Nephron (organoid): ENCODE data around the gene TAOK2.

Source experiments
- H3K27ac Mint-ChIP-seq, 3 experiments: 2 replicates each; pipeline ENCODE4 v1.8.0; 2020; ENCODE audit warnings: mixed read lengths in 3 of 3, mild to moderate bottlenecking in 2 of 3, moderate library complexity in 1 of 3
- H3K27me3 Mint-ChIP-seq: 2 replicates; pipeline ENCODE4 v1.8.0; 2021; ENCODE audit warnings: low read depth, mild to moderate bottlenecking, moderate library complexity, mixed read lengths
- H3K36me3 Mint-ChIP-seq: 2 replicates; pipeline ENCODE4 v1.8.0; 2020; ENCODE audit warnings: low read depth, mixed read lengths
- H3K4me1 Mint-ChIP-seq: 2 replicates; pipeline ENCODE4 v1.8.0; 2020; ENCODE audit warnings: mixed read lengths
- H3K4me3 Mint-ChIP-seq, 3 experiments: 2 replicates each; pipeline ENCODE4 v1.8.0; 2020; ENCODE audit warnings: mild to moderate bottlenecking in 3 of 3, mixed read lengths in 3 of 3, moderate library complexity in 2 of 3
- H3K9me3 Mint-ChIP-seq: 2 replicates; pipeline ENCODE4 v1.8.0; 2020; ENCODE audit warnings: mixed read lengths
- TF ChIP-seq, protein P1 (sequence below), 3 experiments: fragments of 200-600 bp; sonication (generic); IDR thresholded peaks; one replicate each; pipeline ENCODE4 v1.5.0; 2021; ENCODE audit warnings: antibody characterized with exemption in 3 of 3; ENCODE audit not compliant: unreplicated experiment in 3 of 3

TAOK2 gene

DNA sequence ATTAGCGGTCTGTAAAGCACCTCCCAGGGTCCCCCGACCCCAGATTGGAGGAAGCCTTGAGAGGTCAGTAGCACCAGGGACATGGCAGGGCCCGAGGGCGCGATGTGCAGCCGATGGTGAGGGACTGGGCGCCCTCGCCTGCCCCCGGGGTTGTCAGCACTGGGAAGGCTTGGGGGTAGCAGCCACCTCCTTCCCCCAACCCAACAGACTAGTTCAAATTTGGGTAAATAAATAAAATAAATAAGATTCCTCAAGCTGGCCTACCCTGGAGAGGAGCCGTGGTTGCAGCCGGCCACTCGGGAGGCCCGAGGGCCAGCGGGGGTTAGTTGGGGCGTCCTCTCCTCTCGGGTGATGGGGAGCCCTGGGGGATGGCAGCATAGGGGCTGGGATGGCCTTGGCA lies 50.8 kb downstream of the TAOK2 start:
- no peak overlapping the region for H3K27ac Mint-ChIP-seq
- H3K4me3 Mint-ChIP-seq = no peak overlapping the region
- peaks cover 39% of the 10 kb centered on the region for H3K27me3 Mint-ChIP-seq
- TF ChIP-seq, protein P1, sequence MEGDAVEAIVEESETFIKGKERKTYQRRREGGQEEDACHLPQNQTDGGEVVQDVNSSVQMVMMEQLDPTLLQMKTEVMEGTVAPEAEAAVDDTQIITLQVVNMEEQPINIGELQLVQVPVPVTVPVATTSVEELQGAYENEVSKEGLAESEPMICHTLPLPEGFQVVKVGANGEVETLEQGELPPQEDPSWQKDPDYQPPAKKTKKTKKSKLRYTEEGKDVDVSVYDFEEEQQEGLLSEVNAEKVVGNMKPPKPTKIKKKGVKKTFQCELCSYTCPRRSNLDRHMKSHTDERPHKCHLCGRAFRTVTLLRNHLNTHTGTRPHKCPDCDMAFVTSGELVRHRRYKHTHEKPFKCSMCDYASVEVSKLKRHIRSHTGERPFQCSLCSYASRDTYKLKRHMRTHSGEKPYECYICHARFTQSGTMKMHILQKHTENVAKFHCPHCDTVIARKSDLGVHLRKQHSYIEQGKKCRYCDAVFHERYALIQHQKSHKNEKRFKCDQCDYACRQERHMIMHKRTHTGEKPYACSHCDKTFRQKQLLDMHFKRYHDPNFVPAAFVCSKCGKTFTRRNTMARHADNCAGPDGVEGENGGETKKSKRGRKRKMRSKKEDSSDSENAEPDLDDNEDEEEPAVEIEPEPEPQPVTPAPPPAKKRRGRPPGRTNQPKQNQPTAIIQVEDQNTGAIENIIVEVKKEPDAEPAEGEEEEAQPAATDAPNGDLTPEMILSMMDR (IDR thresholded peaks at IDR 0.05; ENCODE audit: unreplicated experiment in 3 of 3) = no peak
- no peaks in the 10 kb centered on the region for H3K36me3 Mint-ChIP-seq
- H3K4me1 Mint-ChIP-seq = peaks cover 14% of the 10 kb centered on the region
- H3K9me3 Mint-ChIP-seq = no peaks in the 10 kb centered on the region

DNA sequence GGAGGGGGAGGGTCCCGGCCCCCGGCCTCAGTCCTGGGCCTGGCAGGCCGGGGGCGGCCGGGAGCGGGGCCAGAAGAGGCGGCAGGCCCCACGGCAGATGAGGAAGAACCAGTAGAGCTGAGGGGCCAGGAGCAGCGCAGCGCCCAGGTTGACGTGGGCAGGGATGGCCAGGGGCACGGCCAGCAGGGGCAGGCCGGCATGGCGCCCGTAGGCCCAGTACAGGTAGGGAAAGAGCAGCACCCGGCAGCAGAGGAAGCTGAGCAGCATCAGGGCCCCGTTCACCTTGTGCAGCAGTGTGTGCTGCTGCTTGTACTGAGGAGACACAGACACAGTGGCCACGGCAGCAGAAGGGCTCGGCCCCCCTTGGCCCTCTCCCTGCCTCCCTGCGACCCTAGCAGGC lies 51.5 kb downstream of the TAOK2 start:
- Mint-ChIP-seq H3K27ac (no peak overlapping the region), H3K4me1 (peaks cover 14% of the 10 kb centered on the region), H3K9me3 (no peaks in the 10 kb centered on the region), H3K36me3 (no peaks in the 10 kb centered on the region), H3K27me3 (peaks cover 45% of the 10 kb centered on the region), H3K4me3 (no peak overlapping the region)
- TF ChIP-seq, protein P1 (IDR thresholded peaks at IDR 0.05; ENCODE audit: unreplicated experiment in 3 of 3) = no peak

DNA sequence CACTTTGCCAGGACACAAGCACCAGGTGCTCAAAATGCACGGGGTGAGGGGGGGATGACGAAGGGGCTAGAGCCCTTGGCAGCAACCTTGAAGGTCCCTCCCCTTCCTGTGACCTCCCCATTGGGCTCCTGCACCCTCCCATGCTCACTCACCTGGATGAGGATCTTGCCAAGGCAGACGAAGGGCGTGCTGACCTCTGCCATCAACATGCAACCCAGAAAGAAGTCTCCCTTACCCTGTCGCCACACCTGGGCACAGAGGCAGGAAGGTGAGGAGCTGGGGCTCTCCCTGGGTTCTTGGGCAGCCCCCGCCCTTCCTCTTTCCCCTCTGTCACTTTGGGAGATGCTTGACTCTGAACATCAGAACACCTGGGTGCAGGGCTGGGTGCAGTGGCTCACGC lies 51.9 kb downstream of the TAOK2 start:
- no peak overlapping the region for H3K27ac Mint-ChIP-seq

DNA sequence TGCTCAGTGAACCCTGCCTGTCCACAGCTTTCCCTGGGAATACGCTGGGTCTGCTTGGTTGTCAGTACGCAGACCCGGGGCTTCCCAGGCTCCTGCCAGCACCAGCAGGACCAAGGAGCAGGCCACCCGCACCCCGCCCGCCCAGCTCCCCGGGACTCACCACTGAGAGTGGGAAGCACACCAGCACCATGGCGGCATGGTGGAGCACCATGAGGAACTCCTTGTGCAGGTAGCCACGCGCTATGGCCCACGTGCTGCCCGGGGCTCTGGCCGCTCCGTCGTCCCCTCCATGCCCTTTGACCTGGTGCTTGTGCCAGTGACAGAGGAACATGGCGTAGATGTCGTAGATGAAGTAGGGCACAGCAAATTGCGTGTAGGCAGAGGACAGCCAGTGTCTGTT lies 52.8 kb downstream of the TAOK2 start:
- H3K27me3 Mint-ChIP-seq = peaks cover 40% of the 10 kb centered on the region
- no peak overlapping the region for H3K4me3 Mint-ChIP-seq
- no peaks in the 10 kb centered on the region for H3K36me3 Mint-ChIP-seq
- peaks cover 14% of the 10 kb centered on the region for H3K4me1 Mint-ChIP-seq
- H3K27ac Mint-ChIP-seq = no peak overlapping the region
- no peaks in the 10 kb centered on the region for H3K9me3 Mint-ChIP-seq
- TF ChIP-seq, protein P1 (IDR thresholded peaks at IDR 0.05; ENCODE audit: unreplicated experiment in 3 of 3) = no peak

More for the DNA sequence above, 51.9 kb downstream of the TAOK2 start:
- Mint-ChIP-seq H3K4me1 (peaks cover 14% of the 10 kb centered on the region), H3K9me3 (no peaks in the 10 kb centered on the region), H3K4me3 (no peak overlapping the region), H3K27me3 (peaks cover 44% of the 10 kb centered on the region), H3K36me3 (no peaks in the 10 kb centered on the region)
- TF ChIP-seq, protein P1 (IDR thresholded peaks at IDR 0.05; ENCODE audit: unreplicated experiment in 3 of 3) = no peak

DNA sequence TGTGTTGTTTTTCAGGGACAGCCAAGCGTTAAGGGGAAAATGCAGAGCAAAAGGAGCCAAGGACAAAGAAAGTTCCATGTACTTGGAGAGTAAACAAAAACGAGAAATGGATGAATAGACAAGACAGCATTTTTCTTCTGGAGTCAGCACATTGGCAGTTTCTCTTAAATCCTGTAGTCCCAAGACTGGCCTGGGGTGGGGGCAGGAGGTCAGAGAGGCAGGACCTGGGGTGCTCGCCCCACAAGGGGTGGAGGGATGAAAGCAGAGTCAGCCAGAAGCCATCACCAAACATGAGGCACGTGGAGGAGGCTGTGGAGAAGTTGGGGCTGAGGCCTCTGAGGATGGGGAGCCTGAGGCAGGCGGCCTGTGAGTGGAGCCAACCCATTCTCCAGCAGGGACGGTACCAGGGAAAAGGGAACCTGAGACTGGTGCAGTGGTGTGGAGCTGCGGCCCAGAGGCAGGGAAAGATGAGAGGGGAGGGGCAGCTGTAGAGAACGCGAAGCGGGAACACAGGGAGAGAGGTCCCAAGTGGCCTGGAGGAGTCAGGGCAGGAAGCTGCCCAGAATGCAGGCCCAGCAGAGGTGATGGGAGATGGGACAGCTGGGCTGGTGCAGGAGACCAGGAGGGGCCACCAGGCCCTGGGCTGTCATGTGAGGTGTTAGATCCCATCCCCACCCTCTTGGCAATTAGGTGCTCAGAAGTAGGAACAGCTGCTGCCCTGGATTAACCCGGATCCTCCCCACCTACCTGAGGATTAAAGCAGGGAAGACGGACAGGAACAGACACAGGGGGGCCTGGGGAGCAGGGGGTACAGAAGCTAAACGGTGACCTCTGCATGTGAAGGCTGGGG lies 54.1 kb downstream of the TAOK2 start:
- no peaks in the 10 kb centered on the region for H3K36me3 Mint-ChIP-seq
- H3K9me3 Mint-ChIP-seq = no peaks in the 10 kb centered on the region
- peaks cover 19% of the 10 kb centered on the region for H3K4me1 Mint-ChIP-seq
- TF ChIP-seq, protein P1 (IDR thresholded peaks at IDR 0.05; ENCODE audit: unreplicated experiment in 3 of 3) = no peak
- no peak overlapping the region for H3K4me3 Mint-ChIP-seq
- no peak overlapping the region for H3K27ac Mint-ChIP-seq
- peaks cover 47% of the 10 kb centered on the region for H3K27me3 Mint-ChIP-seq
